Fibroblast of lung (primary cell): ENCODE data around the gene TAL2. TPM values are rescaled to one million over a fixed set of nuclear protein-coding genes. Genes with fewer than 3 reads are reported as not detected.

Experiments
- DNase-seq, 2 donors: peaks; one replicate each; pipeline versions ENCODE4 v3.0.0 to v3.0.0-alpha.2; 2010; ENCODE audit warnings: low read depth in 2 of 2
- H2AFZ ChIP-seq: 2 replicates; pipeline ENCODE4 v1.5.1; 2012; ENCODE audit warnings: low read length, control low read depth, inconsistent platforms
- H3K27ac ChIP-seq: 2 replicates; pipeline ENCODE4 v1.5.1; 2011; ENCODE audit warnings: low read length, control low read depth; ENCODE audit not compliant: insufficient read depth
- H3K27me3 ChIP-seq: 2 replicates; pipeline ENCODE4 v1.5.1; 2011; ENCODE audit warnings: mild to moderate bottlenecking, low read length; ENCODE audit not compliant: control insufficient read depth, insufficient read depth
- H3K36me3 ChIP-seq: 2 replicates; pipeline ENCODE4 v1.5.1; 2011; ENCODE audit warnings: low read length; ENCODE audit not compliant: control insufficient read depth, insufficient read depth
- H3K4me1 ChIP-seq: 2 replicates; pipeline ENCODE4 v1.5.1; 2011; ENCODE audit warnings: low read length; ENCODE audit not compliant: control insufficient read depth, insufficient read depth; ENCODE audit errors: extremely low read depth
- H3K4me2 ChIP-seq: 2 replicates; pipeline ENCODE4 v1.5.1; 2011; ENCODE audit warnings: low read length, control low read depth; ENCODE audit not compliant: insufficient read depth; ENCODE audit errors: extremely low read depth
- H3K4me3 ChIP-seq, 4 experiments: fragments of 200-600 bp in 1 of 4; sonication (generic) in 1 of 4; replicated peaks in 1 of 4; 2 replicates each; pipeline ENCODE4 v1.5.1; 2011 to 2016; ENCODE audit warnings: low read length in 4 of 4, low read depth in 3 of 4, mild to moderate bottlenecking in 3 of 4, control low read depth in 2 of 4, inconsistent platforms in 1 of 4, mixed read lengths in 1 of 4; ENCODE audit not compliant: insufficient read depth in 1 of 4; ENCODE audit errors: control extremely low read depth in 1 of 4
- H3K79me2 ChIP-seq: 2 replicates; pipeline ENCODE4 v1.5.1; 2012; ENCODE audit warnings: mild to moderate bottlenecking, low read length, inconsistent platforms; ENCODE audit not compliant: control insufficient read depth, insufficient read depth
- H3K9ac ChIP-seq: 2 replicates; pipeline ENCODE4 v1.5.1; 2011; ENCODE audit warnings: mild to moderate bottlenecking, low read length, control low read depth; ENCODE audit not compliant: insufficient read depth
- H3K9me3 ChIP-seq: 2 replicates; pipeline ENCODE4 v1.5.1; 2012; ENCODE audit warnings: low read depth, low read length; ENCODE audit not compliant: control insufficient read depth, insufficient read depth
- H4K20me1 ChIP-seq: 2 replicates; pipeline ENCODE4 v1.5.1; 2011; ENCODE audit warnings: low read length; ENCODE audit not compliant: control insufficient read depth, insufficient read depth; ENCODE audit errors: extremely low read depth
- EZH2 ChIP-seq: IDR thresholded peaks from 2 replicates; pipeline ENCODE4 v1.5.1; 2012; ENCODE audit warnings: low read length, control low read depth, mild to moderate bottlenecking; ENCODE audit errors: missing control alignments
- polyA plus RNA-seq, 2 donors: library from polyadenylated mRNA; depleted of rRNA in 1 of 2; stranded (reverse) in 1 of 2; unstranded in 1 of 2; fragments of >200 nt; gene quantifications; 2 replicates each; pipeline ENCODE4 v1.2.1, GENCODE V29; 2011 to 2012; ENCODE audit warnings: missing spikeins in 1 of 2
- total RNA-seq: library from RNA; depleted of rRNA; stranded (reverse); fragments of >200 nt; gene quantifications from 2 replicates; pipeline ENCODE4 v1.2.1, GENCODE V29; 2014
- TF ChIP-seq, protein P1 (sequence below), 2 donors: IDR thresholded peaks in 1 of 2; conservative IDR thresholded peaks in 1 of 2; 1 replicate in 1 of 2; 2 replicates in 1 of 2; pipeline ENCODE4 v1.5.1; 2011 to 2012; ENCODE audit warnings: low read length in 2 of 2, control low read depth in 1 of 2, inconsistent platforms in 1 of 2, low read depth in 1 of 2, mild to moderate bottlenecking in 1 of 2

Gene TAL2
- total and polyA plus RNA-seq, 2 donors (not counting 1 experiment from before 2014, with no cell fraction given): 0.17 TPM; not detected in 1

GRCh38 chr9:105632807-105633206, 29.4 kb upstream of the TAL2 start:
- H3K36me3 ChIP-seq: no peaks in the 10 kb centered on the region
- no peaks in the 10 kb centered on the region for H3K9me3 ChIP-seq
- no peaks in the 10 kb centered on the region for H3K27me3 ChIP-seq
- no peak for TF ChIP-seq EZH2
- TF ChIP-seq, protein P1, sequence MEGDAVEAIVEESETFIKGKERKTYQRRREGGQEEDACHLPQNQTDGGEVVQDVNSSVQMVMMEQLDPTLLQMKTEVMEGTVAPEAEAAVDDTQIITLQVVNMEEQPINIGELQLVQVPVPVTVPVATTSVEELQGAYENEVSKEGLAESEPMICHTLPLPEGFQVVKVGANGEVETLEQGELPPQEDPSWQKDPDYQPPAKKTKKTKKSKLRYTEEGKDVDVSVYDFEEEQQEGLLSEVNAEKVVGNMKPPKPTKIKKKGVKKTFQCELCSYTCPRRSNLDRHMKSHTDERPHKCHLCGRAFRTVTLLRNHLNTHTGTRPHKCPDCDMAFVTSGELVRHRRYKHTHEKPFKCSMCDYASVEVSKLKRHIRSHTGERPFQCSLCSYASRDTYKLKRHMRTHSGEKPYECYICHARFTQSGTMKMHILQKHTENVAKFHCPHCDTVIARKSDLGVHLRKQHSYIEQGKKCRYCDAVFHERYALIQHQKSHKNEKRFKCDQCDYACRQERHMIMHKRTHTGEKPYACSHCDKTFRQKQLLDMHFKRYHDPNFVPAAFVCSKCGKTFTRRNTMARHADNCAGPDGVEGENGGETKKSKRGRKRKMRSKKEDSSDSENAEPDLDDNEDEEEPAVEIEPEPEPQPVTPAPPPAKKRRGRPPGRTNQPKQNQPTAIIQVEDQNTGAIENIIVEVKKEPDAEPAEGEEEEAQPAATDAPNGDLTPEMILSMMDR (conservative IDR thresholded peaks at IDR 0.05 in 1 of 2, IDR thresholded peaks at IDR 0.05 in 1 of 2; ENCODE audit: low read depth in 1 of 2, low read length in 2 of 2): no peak
- no peak overlapping the region for H3K9ac ChIP-seq
- no peak overlapping the region for H2AFZ ChIP-seq
- H3K27ac ChIP-seq: no peak overlapping the region
- no peak for DNase-seq
- no peaks in the 10 kb centered on the region for H3K4me1 ChIP-seq
- no peak overlapping the region for H3K4me3 ChIP-seq
- no peaks in the 10 kb centered on the region for H3K79me2 ChIP-seq
- H4K20me1 ChIP-seq: no peaks in the 10 kb centered on the region
- no peak overlapping the region for H3K4me2 ChIP-seq

DNA sequence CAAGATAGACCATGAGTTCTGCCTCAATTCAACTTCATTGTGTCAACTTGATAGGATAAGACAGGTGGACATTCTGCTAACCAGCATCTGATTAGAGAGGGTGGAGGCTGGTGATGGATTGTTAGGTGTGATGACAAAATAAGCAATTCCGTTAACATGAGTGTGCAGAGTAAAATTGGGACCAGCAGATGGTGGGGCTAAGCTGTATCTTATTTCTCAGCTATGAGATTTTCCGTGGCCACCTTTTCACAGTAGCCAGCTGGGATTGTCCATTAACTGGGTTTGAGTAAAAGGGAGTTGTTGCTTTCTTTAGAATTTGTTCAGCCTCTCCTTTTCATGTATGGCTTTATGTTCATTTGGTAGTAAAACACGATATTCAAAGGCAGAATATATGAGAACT, 28.8 kb upstream of the TAL2 start:
- TF ChIP-seq, protein P1 (conservative IDR thresholded peaks at IDR 0.05 in 1 of 2, IDR thresholded peaks at IDR 0.05 in 1 of 2; ENCODE audit: low read depth in 1 of 2, low read length in 2 of 2): no peak
- TF ChIP-seq EZH2: no peak
- H4K20me1 ChIP-seq: no peaks in the 10 kb centered on the region
- H3K4me2 ChIP-seq: no peak overlapping the region
- no peaks in the 10 kb centered on the region for H3K9me3 ChIP-seq
- H2AFZ ChIP-seq: no peak overlapping the region
- H3K27ac ChIP-seq: no peak overlapping the region
- no peak overlapping the region for H3K4me3 ChIP-seq
- H3K9ac ChIP-seq: no peak overlapping the region
- DNase-seq: no peak
- no peaks in the 10 kb centered on the region for H3K4me1 ChIP-seq
- H3K79me2 ChIP-seq: no peaks in the 10 kb centered on the region
- H3K27me3 ChIP-seq: no peaks in the 10 kb centered on the region
- H3K36me3 ChIP-seq: no peaks in the 10 kb centered on the region

DNA sequence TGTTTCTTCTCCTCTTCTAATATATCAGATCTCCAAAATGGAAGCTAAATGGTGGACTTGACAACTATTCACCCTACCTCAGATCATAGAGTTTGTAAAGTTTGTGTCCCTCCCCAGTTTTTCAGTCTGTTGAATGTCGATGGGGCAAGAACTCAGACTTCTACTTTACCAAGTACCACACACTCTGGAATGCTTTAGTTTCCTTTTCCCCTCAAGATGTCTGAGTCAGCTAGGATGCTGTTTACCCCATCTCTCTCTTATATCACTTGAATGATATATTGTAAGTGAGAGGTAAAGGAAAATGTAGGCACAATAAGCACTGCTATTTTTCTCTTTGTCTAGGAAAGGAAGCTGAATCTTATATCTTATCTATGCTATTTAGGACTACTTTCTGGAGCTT, 25.9 kb upstream of the TAL2 start:
- H3K9ac ChIP-seq: no peak overlapping the region
- no peaks in the 10 kb centered on the region for H3K4me1 ChIP-seq
- no peaks in the 10 kb centered on the region for H4K20me1 ChIP-seq
- TF ChIP-seq, protein P1 (conservative IDR thresholded peaks at IDR 0.05 in 1 of 2, IDR thresholded peaks at IDR 0.05 in 1 of 2; ENCODE audit: low read depth in 1 of 2, low read length in 2 of 2): no peak
- no peak for TF ChIP-seq EZH2
- no peak overlapping the region for H3K4me2 ChIP-seq
- H2AFZ ChIP-seq: no peak overlapping the region
- H3K4me3 ChIP-seq: no peak overlapping the region
- no peaks in the 10 kb centered on the region for H3K36me3 ChIP-seq
- no peak overlapping the region for H3K27ac ChIP-seq
- no peaks in the 10 kb centered on the region for H3K9me3 ChIP-seq
- no peaks in the 10 kb centered on the region for H3K27me3 ChIP-seq
- no peak for DNase-seq
- H3K79me2 ChIP-seq: no peaks in the 10 kb centered on the region
